Small intestine (tissue), 7 donors: ENCODE results near the gene CNOT2. TPM values are rescaled to one million over a fixed set of nuclear protein-coding genes. Genes with fewer than 3 reads are reported as not detected.

ENCODE experiments used
- DNase-seq, 2 donors: peaks; one replicate each; pipeline versions ENCODE4 v3.0.0 to v3.0.0-alpha.2; 2013
- FAIRE-seq: peaks from 2 replicates; lab custom pipeline; 2012; peaks lifted over from hg19 to GRCh38; lab: Jason Lieb, UNC
- H3K27ac ChIP-seq, 3 donors: one replicate each; pipeline ENCODE4 v1.5.1; 2013; ENCODE audit warnings: low read length in 2 of 3, mild to moderate bottlenecking in 2 of 3, control low read depth in 1 of 3, inconsistent platforms in 1 of 3, low read depth in 1 of 3, moderate library complexity in 1 of 3
- H3K27me3 ChIP-seq, 3 donors: one replicate each; pipeline ENCODE4 v1.6.1; 2013; ENCODE audit warnings: low read length in 3 of 3, inconsistent platforms in 1 of 3; ENCODE audit not compliant: control insufficient read depth in 3 of 3, insufficient read depth in 3 of 3
- H3K36me3 ChIP-seq, 3 donors: one replicate each; pipeline ENCODE4 v1.6.1; 2013; ENCODE audit warnings: low read length in 3 of 3, inconsistent platforms in 1 of 3, low read depth in 1 of 3, mild to moderate bottlenecking in 1 of 3, moderate library complexity in 1 of 3; ENCODE audit not compliant: control insufficient read depth in 3 of 3, insufficient read depth in 2 of 3
- H3K4me1 ChIP-seq, 3 donors: one replicate each; pipeline ENCODE4 v1.6.1; 2013; ENCODE audit warnings: low read length in 2 of 3, inconsistent platforms in 1 of 3, low read depth in 1 of 3, mild to moderate bottlenecking in 1 of 3, moderate library complexity in 1 of 3; ENCODE audit not compliant: control insufficient read depth in 3 of 3, insufficient read depth in 2 of 3
- H3K4me3 ChIP-seq, 3 donors: one replicate each; pipeline ENCODE4 v1.5.1; 2013; ENCODE audit warnings: low read length in 3 of 3, control low read depth in 1 of 3, inconsistent platforms in 1 of 3, low read depth in 1 of 3, mild to moderate bottlenecking in 1 of 3, moderate library complexity in 1 of 3
- H3K9me3 ChIP-seq, 2 donors: one replicate each; pipeline ENCODE4 v1.6.1; 2013; ENCODE audit warnings: low read depth in 1 of 2, low read length in 1 of 2; ENCODE audit not compliant: control insufficient read depth in 2 of 2, insufficient read depth in 1 of 2
- WGBS, 3 donors: extraction: QIAGEN DNeasy Blood & Tissue Kit; methylation state at CpG; one replicate each; pipeline ENCODE4 v1.1.7; 2013; 5-methylcytosine and 5-hydroxymethylcytosine counted together
- polyA plus RNA-seq, 4 donors: library from polyadenylated mRNA; stranded (reverse) in 3 of 4; unstranded in 1 of 4; fragments of 200-250 nt in 3 of 4; fragments of 120-200 nt in 1 of 4; gene quantifications; one replicate each; pipeline versions ENCODE4 v1.2.1 to v1.2.3, GENCODE V29; 2013
- donor health status: healthy with polysubstance abuse.
- donor health status: control.
- donor health status: control.
- donor health status: Bipolar disorder and iron deficiency.
- donor health status: healthy.

Gene CNOT2
- polyA plus RNA-seq, 4 donors, result 29.8 to 78.6 (median 39.5) TPM

DNA sequence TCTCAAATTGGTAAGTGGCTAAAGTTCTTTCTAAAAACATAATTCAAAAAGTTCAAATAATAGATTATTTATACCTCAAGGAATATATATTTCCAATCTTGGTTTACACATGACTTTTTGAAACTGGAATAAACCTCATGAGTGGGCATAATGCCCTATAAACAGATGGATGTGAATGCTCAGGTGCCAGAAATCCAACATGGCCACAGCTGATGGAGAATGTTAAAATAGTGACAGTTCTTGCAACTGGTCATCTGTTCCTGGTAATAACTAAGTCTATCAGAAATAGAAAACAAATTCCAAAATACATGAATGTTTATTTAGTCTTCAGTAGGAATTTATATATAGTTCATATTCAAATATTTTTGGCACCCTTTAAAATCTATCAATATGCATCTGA lies 21.6 kb upstream of the CNOT2 start:
- FAIRE-seq (no peak), DNase-seq (no peak)
- no peaks in the 10 kb centered on the region for H3K36me3 ChIP-seq
- no peaks in the 10 kb centered on the region for H3K27me3 ChIP-seq
- H3K4me3 ChIP-seq, result no peak overlapping the region
- H3K27ac ChIP-seq, result no peak overlapping the region
- no peaks in the 10 kb centered on the region for H3K9me3 ChIP-seq
- no peaks in the 10 kb centered on the region for H3K4me1 ChIP-seq

DNA sequence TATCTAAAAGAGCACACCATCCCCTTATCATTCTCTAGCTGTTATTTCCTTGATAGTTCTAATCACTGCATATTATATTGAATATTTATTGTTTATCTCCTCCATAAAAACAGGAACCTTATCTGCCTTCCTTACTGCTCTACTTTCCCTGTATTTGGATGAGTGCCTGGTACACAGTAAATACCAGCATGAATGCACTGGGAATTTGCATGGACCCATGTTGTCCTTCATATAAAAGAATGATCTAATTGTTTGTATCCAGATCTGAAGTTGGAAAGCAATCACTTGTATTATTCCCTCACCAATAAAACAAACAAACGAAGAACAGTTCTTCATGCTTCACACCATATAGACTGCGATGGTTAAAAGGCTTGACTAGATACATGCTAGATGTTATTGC lies 15.3 kb upstream of the CNOT2 start:
- WGBS, 3 donors, result 85 to 92% (median 89%) methylated on average over 2 of the region's 2 CpGs
- FAIRE-seq (no peak), DNase-seq (peak in 1 of 2 donors; percentile 27)
- no peak overlapping the region for H3K27ac ChIP-seq
- no peak overlapping the region for H3K4me3 ChIP-seq
- no peaks in the 10 kb centered on the region for H3K36me3 ChIP-seq
- no peaks in the 10 kb centered on the region for H3K4me1 ChIP-seq
- no peaks in the 10 kb centered on the region for H3K9me3 ChIP-seq
- H3K27me3 ChIP-seq, result no peaks in the 10 kb centered on the region

DNA sequence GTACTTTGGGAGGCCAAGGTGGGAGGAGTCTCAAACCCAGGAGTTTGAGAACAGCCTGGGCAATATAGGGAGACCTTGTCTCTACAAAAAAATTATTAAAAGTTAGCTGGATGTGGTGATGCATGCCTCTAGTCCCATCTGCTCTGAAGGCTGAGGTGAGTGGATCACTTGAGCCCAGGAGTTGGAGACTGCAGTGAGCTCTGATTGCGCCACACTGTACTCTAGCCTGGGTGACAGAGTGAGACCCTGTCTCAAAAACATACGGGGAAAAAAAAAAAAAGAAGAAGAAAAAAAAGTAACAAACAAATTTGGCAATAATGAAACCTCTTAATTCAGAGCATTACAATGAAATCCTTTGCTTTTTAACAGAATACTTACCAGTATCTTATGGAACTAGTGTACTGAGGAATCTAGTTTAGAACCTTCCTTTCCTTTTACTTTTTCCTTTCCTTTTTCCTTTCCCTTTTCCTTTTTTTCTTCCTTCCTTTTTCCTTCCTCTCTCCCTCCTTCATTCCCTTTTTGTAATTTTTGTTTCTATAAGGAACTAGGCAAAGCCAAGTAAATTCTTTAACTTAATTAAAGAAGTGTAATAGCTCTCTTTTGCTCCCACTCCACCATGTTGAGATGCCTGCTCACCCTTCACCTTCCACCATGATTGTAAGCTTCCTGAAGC lies 12.2 kb upstream of the CNOT2 start:
- no peaks in the 10 kb centered on the region for H3K27me3 ChIP-seq
- no peak for FAIRE-seq

DNA sequence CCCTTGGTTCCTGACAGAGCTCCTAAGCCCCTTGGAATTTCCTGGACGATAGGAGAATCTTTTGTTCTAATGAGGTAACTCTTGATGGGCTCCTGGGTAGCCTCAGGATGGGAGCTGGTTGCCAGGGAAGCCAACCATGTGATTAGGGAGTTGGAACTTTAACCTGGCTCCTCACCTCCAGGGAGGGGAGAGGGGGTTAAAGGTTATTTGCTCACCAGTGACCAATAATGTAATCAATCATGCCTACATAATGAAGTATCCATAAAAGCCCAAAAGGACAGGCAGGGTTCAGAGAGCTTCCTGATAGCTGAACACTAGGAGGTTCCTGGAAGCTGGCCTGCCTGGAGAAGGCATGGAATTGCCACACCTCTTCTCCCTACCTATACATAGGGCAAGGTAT lies 6.2 kb upstream of the CNOT2 start:
- Histone ChIP-seq H3K27me3 (no peaks in the 10 kb centered on the region), H3K9me3 (no peaks in the 10 kb centered on the region), H3K36me3 (peaks cover 0 to 8% (median 2%) of the 10 kb centered on the region in 3 donors), H3K4me3 (no peak overlapping the region), H3K4me1 (peaks cover 0 to 3% (median 2%) of the 10 kb centered on the region in 3 donors), H3K27ac (no peak overlapping the region)
- FAIRE-seq, result no peak
- DNase-seq, result peak in 1 of 2 donors; percentile 86
- WGBS, 3 donors, result 57 to 68% (median 63%) methylated on average over 1 of the region's 1 CpG

More for the DNA sequence above, 12.2 kb upstream of the CNOT2 start:
- H3K27ac ChIP-seq, result no peak overlapping the region
- H3K4me1 ChIP-seq, result no peaks in the 10 kb centered on the region
- H3K4me3 ChIP-seq, result no peak overlapping the region
- 82 to 95% (median 91%) methylated on average over 2 of the region's 2 CpGs for WGBS, 3 donors
- no peak for DNase-seq
- H3K9me3 ChIP-seq, result no peaks in the 10 kb centered on the region
- H3K36me3 ChIP-seq, result no peaks in the 10 kb centered on the region

DNA sequence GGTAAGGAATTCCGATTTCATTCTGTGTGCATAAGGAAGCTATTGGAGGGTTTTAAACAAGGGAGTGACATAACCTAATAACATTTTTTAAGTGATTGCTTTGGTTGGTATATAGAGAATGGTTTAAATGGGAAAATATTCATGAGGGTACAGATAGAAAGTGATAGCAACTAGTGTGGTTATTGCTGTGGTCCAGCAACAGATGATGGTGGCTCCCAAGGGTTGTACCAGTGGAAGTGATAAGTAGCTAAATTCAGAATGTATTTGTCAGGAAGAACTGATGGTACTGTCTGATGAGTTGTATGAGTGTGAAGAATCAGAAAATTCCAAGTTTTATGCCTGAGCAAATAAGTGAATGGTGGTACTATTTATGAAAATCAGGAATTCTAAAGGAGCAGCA lies 2.6 kb upstream of the CNOT2 start:
- Histone ChIP-seq H3K27ac (no peak overlapping the region), H3K9me3 (no peaks in the 10 kb centered on the region), H3K4me1 (peaks cover 0 to 4% (median 2%) of the 10 kb centered on the region in 3 donors), H3K4me3 (no peak overlapping the region), H3K36me3 (peaks cover 0 to 8% (median 2%) of the 10 kb centered on the region in 3 donors), H3K27me3 (no peaks in the 10 kb centered on the region)
- DNase-seq, result no peak
- no peak for FAIRE-seq
- WGBS, 3 donors, result 88 to 96% (median 92%) methylated on average over 1 of the region's 1 CpG

DNA sequence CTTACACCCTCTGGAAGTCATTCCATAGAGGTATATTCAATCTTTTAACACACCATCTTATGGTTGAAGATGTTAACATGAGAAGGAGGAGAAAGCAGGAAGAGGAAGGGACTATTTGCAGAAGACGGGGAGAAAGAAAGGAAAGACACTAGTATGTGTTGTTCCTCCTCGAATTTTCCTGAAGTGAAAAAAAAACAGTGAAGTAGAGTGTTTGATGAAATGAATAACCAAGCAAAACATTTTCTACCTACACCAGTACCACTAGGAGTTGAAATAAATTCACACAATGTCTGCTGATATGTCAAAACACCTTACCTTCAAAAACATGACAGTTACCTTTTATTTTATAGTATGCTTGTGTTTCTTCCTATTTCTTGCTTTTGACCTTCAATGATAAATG lies 1.4 kb upstream of the CNOT2 start:
- FAIRE-seq (no peak), DNase-seq (peak in 1 of 2 donors; percentile 19)
- H3K27me3 ChIP-seq, result no peaks in the 10 kb centered on the region
- peak overlapping the region in 1 of 3 donors; percentile 99 for H3K27ac ChIP-seq
- no peaks in the 10 kb centered on the region for H3K9me3 ChIP-seq
- H3K36me3 ChIP-seq, result peaks cover 0 to 8% (median 2%) of the 10 kb centered on the region in 3 donors
- peaks cover 2 to 4% (median 3%) of the 10 kb centered on the region in 3 donors for H3K4me1 ChIP-seq
- no peak overlapping the region for H3K4me3 ChIP-seq
- 18 to 37% (median 34%) methylated on average over 2 of the region's 2 CpGs for WGBS, 3 donors

DNA sequence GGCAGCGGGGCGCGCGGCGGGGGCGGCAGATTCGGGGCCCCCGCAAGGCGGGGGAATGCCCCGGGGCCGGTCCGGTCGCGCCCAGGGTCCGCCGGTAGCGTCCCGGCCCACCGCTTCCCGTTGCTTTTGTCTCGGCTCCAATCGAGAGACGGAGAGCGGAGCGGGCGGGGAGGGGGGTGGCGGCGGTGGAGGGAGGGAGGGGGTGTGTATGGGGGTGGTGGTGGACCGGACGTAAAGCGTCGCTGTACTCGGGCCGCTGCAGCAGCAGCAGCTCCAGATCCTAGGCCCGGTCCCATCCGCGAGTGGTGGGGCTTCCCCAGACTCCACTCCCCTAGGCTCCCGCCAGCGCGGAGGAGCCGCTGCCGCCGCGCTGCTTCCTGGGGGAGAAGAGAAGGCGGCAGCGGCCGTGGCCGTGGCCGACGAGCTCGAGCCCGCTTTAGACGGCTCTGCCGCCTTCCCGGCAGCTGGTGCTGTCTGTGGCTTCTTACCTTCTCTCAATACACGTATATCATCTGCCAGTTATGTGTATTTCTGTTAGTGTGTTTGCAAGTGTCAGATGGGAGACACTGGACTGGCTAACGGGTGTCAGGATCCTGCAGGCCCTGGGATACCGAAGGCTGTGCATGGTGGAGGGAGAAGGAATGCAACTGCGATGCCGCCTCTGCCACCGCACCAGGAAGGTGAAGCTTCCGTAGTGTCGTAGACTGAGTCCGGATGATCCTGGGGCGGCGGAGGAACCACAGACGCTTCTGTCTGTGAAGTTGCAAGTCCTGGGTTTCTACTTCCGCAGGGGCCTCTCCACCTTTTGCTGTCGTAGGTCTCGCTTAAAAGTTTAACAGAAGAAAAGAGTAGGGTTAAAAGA lies 508 bp downstream of the CNOT2 start:
- DNase-seq, result peak; percentile 63 to 72
- peaks cover 0 to 9% (median 2%) of the 10 kb centered on the region in 3 donors for H3K36me3 ChIP-seq
- WGBS, 3 donors, result 1% methylated on average over 45 to 70 of the region's 70 CpGs
- no peaks in the 10 kb centered on the region for H3K27me3 ChIP-seq
- peaks cover 0 to 4% (median 3%) of the 10 kb centered on the region in 3 donors for H3K4me1 ChIP-seq
- H3K4me3 ChIP-seq, result peak overlapping the region; percentile 83 to 97 (median 97)
- peak overlapping the region; percentile 89 to 99 (median 99) for H3K27ac ChIP-seq
- FAIRE-seq, result no peak
- H3K9me3 ChIP-seq, result no peaks in the 10 kb centered on the region

DNA sequence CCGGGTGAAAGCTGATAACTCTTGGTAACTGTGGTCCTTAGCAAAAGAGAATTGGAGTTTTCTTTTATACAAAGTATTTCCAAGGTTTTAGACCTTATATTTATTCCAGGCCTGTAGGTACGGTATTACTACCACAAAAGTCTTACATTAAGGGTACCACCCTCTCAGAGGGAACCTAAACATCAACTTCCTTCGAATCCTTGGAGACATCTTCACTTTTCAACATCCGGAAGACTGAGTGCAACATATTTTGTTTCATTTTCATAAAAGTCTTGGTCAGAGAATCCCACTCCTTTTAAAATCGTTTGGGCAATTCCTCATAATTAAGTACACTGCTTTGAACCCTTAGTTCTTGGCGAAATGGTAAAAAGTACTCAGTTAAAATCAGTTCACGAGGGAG lies 1.2 kb downstream of the CNOT2 start:
- FAIRE-seq (no peak), DNase-seq (no peak)
- H3K4me3 ChIP-seq, result peak overlapping the region; percentile 83 to 97 (median 97)
- peaks cover 0 to 4% (median 3%) of the 10 kb centered on the region in 3 donors for H3K4me1 ChIP-seq
- H3K27ac ChIP-seq, result peak overlapping the region; percentile 89 to 99 (median 99)
- 12 to 14% (median 13%) methylated on average over 7 of the region's 7 CpGs for WGBS, 3 donors
- peaks cover 0 to 6% (median 2%) of the 10 kb centered on the region in 3 donors for H3K36me3 ChIP-seq
- H3K9me3 ChIP-seq, result no peaks in the 10 kb centered on the region
- no peaks in the 10 kb centered on the region for H3K27me3 ChIP-seq
